AG10803 (cell line): ENCODE data around the gene PDLIM7.

Experiments
- DNase-seq: peaks from one replicate; pipeline ENCODE4 v3.0.0; 2010; ENCODE audit warnings: low read depth
- H3K4me3 ChIP-seq: 2 replicates; pipeline ENCODE4 v1.5.1; 2011; ENCODE audit warnings: mild to moderate bottlenecking, low read length, control low read depth
- CTCF ChIP-seq: conservative IDR thresholded peaks from 2 replicates; pipeline ENCODE4 v1.5.1; 2011; ENCODE audit warnings: mild to moderate bottlenecking, low read length, control low read depth, inconsistent platforms

Gene PDLIM7

GRCh38 chr5:177504086-177505056 is 7.0 kb upstream of the PDLIM7 start:
- DNase-seq, result no peak
- no peak for TF ChIP-seq CTCF
- no peak overlapping the region for H3K4me3 ChIP-seq

GRCh38 chr5:177503351-177504085 is 6.1 kb upstream of the PDLIM7 start:
- no peak overlapping the region for H3K4me3 ChIP-seq
- TF ChIP-seq CTCF, result no peak
- DNase-seq, result no peak

GRCh38 chr5:177502886-177503285 is 5.5 kb upstream of the PDLIM7 start:
- TF ChIP-seq CTCF, result no peak
- no peak for DNase-seq
- H3K4me3 ChIP-seq, result no peak overlapping the region

- TF ChIP-seq CTCF, result no peak
- DNase-seq, result no peak
- H3K4me3 ChIP-seq, result no peak overlapping the region
Measured at GRCh38 chr5:177501874-177502678, 4.7 kb upstream of the PDLIM7 start.

- TF ChIP-seq CTCF, result peak; percentile 94
- peak; percentile 80 for DNase-seq
- no peak overlapping the region for H3K4me3 ChIP-seq
Measured at GRCh38 chr5:177500685-177501522, 3.5 kb upstream of the PDLIM7 start.

GRCh38 chr5:177499842-177500241 is 2.4 kb upstream of the PDLIM7 start:
- DNase-seq, result no peak
- no peak overlapping the region for H3K4me3 ChIP-seq
- TF ChIP-seq CTCF, result no peak
